Vagina (tissue), 2 donors: ENCODE data around the gene MNAT1.

Experiments
- CTCF ChIP-seq, 3 experiments: fragments of 450-650 bp in 2 of 3; fragments of 200-600 bp in 1 of 3; sonication (generic) in 1 of 3; IDR thresholded peaks; one replicate each; pipeline ENCODE4 v1.5.1; 2017 to 2019; ENCODE audit warnings: antibody characterized with exemption in 3 of 3, mild to moderate bottlenecking in 2 of 3, moderate library complexity in 2 of 3
- POLR2AphosphoS5 ChIP-seq, 2 donors: sonication (generic); formaldehyde crosslinking; IDR thresholded peaks; one replicate each; pipeline ENCODE4 v1.9.0; 2017; ENCODE audit warnings: antibody characterized with exemption in 2 of 2, mild to moderate bottlenecking in 2 of 2, low read depth in 1 of 2; ENCODE audit not compliant: insufficient read depth in 1 of 2

- TF ChIP-seq CTCF (IDR thresholded peaks at IDR 0.05) (no peak), POLR2AphosphoS5 (IDR thresholded peaks at IDR 0.05; ENCODE audit: insufficient read depth in 1 of 2, low read depth in 1 of 2) (no peak)
Observed at GRCh38 chr14:60951776-60952435, 217.3 kb downstream of the MNAT1 start.
